GM12873 (cell line): ENCODE results near the gene NKX2-2.

Experiments
- TF ChIP-seq, protein P1 (sequence below): IDR thresholded peaks from 2 replicates; pipeline ENCODE4 v1.5.1; 2012; ENCODE audit warnings: low read depth, mild to moderate bottlenecking, moderate library complexity, low read length, control low read depth; ENCODE audit not compliant: insufficient read depth; ENCODE audit errors: missing control alignments

The NKX2-2 gene

DNA sequence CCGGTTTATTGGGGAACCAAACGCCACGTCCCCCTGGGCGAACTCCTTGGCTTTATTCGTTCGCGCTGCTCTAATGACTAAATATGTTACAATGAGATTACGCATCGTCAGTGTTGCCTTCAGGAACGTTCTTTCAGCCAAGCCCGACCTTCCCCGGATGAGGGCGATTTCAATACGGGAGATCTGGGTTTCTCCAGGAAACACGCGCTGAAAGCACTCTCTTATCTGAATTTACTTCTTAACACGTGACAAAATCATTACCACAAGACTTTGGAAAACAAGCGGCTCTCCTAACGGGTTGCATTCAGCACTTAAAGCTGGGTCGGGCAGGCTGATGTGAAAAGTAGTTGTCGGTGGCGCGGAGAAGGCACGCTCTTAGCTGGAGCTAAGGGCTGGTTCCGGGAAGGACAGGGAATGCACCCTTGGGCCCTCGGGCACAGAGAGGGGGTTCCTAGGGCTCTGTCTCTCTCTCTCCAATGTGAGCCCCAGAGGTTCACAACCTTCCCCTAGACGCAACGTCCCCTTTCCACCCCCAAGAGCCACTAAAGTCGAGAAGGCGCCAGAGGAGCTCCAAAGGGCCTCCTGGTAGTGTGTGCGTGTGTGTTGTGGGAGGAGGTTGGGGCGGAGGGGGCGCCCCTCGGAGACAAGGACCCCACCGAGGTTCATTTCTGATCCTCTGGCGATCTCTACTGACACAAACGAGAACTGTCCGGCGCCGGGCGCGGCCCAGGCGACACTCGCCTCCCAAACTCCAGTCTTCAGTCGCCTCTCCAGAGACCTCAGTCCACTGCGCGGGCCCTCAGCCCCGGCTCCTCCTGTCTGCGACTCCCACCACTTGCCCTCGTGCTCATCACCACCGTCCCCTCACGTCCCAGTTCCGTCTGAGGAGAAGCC, 7.1 kb upstream of the NKX2-2 start:
- TF ChIP-seq, protein P1, sequence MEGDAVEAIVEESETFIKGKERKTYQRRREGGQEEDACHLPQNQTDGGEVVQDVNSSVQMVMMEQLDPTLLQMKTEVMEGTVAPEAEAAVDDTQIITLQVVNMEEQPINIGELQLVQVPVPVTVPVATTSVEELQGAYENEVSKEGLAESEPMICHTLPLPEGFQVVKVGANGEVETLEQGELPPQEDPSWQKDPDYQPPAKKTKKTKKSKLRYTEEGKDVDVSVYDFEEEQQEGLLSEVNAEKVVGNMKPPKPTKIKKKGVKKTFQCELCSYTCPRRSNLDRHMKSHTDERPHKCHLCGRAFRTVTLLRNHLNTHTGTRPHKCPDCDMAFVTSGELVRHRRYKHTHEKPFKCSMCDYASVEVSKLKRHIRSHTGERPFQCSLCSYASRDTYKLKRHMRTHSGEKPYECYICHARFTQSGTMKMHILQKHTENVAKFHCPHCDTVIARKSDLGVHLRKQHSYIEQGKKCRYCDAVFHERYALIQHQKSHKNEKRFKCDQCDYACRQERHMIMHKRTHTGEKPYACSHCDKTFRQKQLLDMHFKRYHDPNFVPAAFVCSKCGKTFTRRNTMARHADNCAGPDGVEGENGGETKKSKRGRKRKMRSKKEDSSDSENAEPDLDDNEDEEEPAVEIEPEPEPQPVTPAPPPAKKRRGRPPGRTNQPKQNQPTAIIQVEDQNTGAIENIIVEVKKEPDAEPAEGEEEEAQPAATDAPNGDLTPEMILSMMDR, result no peak

DNA sequence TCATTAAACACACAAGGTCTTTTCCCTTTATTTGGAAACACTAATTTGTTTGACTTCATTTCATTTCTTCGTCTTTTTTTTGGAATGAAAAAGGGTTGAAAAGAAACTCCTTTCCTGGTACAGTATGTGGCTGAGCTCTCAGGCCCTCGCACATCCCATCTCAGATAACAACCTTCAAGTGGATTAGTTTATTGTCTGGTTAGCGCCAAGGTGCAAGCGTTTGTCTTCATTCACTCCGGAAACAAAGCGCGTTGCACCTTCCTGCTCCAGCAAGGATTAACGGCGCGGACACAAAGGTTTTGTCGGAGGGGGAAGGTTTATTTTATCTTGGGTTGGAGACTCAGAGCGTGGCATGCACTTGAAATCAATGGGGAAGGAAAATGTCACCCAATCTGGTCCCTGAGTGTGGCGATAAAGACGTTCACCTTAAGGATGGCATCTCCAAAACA, 5.3 kb upstream of the NKX2-2 start:
- TF ChIP-seq, protein P1, result no peak

GRCh38 chr20:21518292-21518991, 4.6 kb upstream of the NKX2-2 start:
- TF ChIP-seq, protein P1, result no peak

GRCh38 chr20:21517566-21518277, 3.9 kb upstream of the NKX2-2 start:
- TF ChIP-seq, protein P1, result no peak

GRCh38 chr20:21516861-21517565, 3.1 kb upstream of the NKX2-2 start:
- TF ChIP-seq, protein P1, result no peak

- TF ChIP-seq, protein P1, result no peak
These were observed 2.3 kb upstream of the NKX2-2 start for GRCh38 chr20:21516180-21516567.
